T-helper 2 cell treated with Interferon-gamma antibody and Interleukin-4, amounts not matched to agents 100 ng/mL and 5 ng/mL, for 36 hours (primary cell): ENCODE data around the gene PEAK1. TPM values are rescaled to one million over a fixed set of nuclear protein-coding genes. Genes with fewer than 3 reads are reported as not detected.
"Not testable (repeated sequence)": the region's sequence is repeated elsewhere in the genome, so short reads cannot be mapped to it uniquely, and the experiment has no call there.

Experiments used
- intact Hi-C: fragments of 100-400 bp; cut with micrococcal nuclease; formaldehyde crosslinking; loops from one replicate; pipeline ENCODE4 v1.15.1; 2023
- total RNA-seq: library from RNA; stranded (reverse); gene quantifications from 2 replicates; pipeline ENCODE4 v1.2.3, GENCODE V29; 2022

Gene PEAK1
- total RNA-seq, 1 donor from 2014 or later: 16.6 TPM

DNA sequence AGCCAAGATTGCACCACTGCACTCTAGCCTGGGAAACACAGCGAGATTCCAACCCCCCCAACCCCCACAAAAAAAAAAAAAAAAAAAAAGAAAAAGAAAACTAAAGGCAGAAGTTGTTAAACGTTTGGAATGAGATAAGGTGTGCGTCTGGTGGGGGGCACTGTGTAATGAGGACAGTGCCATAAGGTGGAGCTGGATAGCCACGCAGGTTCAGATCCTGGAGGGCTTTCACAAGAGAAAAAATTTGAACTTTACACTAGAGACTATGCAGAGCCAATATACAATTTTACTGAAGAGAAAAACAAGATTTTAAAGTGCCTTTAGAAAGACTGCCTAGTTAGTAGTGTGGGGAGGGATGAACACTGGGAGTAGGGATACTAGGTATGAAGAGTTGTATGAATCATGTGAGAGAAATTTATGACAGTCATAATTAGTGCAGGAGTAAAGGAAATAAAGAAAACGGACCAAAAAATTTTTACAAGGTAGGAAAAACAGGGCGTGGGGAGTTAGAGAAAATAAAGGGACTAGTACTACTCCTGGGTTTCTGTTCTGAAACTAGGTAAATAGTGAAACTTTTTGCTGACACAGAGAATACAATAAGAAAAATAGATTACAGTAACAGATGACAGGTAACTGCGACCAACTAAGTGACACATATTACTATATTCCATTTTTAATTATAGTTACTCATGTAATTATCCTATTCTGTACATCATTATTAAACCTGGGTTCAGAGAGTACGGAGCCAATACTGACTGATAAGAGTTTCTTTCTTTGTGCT lies 108.1 kb downstream of the PEAK1 start:
- intact Hi-C loops: no loop called here

DNA sequence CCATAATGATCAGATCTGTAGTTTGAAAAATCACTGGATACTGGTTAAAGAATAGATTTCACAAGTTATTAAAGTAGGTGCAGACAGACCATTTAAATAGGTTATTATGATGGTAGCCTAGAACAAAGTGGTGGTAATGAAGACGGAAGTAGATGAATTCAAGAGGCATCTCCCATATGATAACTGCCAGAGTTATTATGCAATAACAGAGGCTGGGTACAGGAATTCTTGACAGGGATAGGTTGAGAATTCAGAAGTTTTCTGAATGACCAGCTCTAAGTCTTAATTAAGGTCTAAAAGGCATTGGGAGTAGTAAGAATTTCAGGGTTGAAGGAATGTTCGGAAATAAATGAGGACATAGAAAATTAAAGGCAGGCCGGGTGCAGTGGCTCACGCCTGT lies 108.9 kb downstream of the PEAK1 start:
- intact Hi-C loops: no loop called here

DNA sequence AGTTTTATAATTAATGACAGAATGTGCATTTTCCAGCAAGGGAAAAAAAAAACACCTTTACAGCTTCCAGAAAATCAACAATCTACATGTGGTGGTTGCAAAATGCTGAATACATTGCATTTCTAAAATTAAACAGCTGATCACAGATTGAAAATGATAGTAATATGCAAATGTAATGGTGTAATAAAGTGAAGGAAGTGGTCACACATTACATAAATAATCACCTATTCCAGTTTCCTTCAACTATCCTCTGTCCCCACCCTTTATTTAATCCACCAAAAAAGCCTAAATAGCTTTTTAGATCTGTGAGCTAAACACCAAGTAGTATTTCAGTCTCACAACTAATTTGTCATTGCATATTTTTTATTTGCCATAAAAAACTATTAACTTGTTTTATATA lies 110.5 kb downstream of the PEAK1 start:
- intact Hi-C loops: no loop called here

- intact Hi-C loops: no loop called here
These were observed 114.0 kb downstream of the PEAK1 start for GRCh38 chr15:77305953-77306352.

GRCh38 chr15:77296773-77297337 lies 123.0 kb downstream of the PEAK1 start:
- intact Hi-C loops: no loop called here

DNA sequence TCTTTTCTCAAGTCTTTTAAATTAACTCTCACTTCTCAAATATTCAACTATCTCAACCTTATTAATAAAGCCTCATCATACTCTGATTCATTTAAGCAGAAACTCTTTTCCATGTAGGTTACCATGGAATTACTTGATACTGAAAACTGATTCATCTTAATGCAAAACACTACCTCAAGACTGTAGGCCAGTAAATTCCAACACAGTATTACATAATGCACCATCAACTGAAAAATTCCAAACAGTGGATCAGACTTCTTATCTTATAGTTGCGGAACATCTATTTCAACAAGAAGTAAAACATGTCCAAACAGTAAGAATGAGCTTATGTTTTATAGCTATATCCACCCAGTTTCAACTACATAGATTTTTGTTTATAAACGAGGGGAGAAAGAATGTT lies 124.5 kb downstream of the PEAK1 start:
- intact Hi-C loops: no loop called here

- intact Hi-C loops: no loop called here
These were observed 126.8 kb downstream of the PEAK1 start for GRCh38 chr15:77292969-77293558.

DNA sequence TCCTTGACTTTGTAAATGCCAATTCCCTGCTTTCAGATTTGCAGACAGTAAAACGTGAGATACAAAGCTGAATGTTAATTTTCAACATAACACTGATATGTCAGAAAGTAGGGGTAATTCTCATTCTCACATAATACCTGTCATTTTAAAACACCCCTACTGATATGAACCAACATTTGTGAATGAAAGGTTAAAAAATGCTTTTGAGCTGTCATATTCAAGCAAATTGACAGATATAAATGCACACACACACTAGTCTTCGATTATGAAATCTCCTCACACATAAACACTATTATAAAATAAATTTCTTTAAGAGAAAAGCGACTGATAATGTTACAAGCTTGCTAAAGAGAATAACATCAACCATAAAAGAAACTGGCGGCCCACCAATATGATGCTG lies 128.8 kb downstream of the PEAK1 start:
- intact Hi-C loops: no loop called here

DNA sequence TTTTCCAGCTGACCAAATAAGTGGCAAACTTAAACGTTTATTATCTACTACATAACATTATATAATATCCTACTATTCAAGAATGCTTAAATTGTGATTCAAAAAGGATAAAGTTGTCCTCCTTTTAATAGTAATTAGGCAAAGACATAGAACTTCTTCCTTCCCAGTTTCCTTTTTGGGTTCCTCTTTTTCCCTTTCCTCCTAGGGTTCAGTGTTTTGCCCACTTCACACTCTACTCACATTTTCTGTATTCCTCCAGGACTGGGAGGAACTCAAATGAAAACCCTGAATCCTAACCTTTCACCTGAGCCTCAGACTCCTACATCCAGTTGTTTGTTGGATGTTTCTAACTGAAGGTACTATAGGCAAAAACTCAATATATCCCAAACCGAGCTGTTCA lies 132.5 kb downstream of the PEAK1 start:
- intact Hi-C loops: no loop called here

- intact Hi-C loops: no loop called here
These were observed 134.6 kb downstream of the PEAK1 start for GRCh38 chr15:77285057-77285997.

- intact Hi-C loops: no loop called here
These were observed 137.6 kb downstream of the PEAK1 start for GRCh38 chr15:77282333-77282732.

- intact Hi-C loops: no loop called here
These were observed 143.0 kb downstream of the PEAK1 start for GRCh38 chr15:77276943-77277342.

- intact Hi-C loops: no loop called here
These were observed 143.8 kb downstream of the PEAK1 start for GRCh38 chr15:77276096-77276495.

- intact Hi-C loops: not testable (repeated sequence)
These were observed 146.8 kb downstream of the PEAK1 start for GRCh38 chr15:77273136-77273535.

- intact Hi-C loops: no loop called here
These were observed 153.1 kb downstream of the PEAK1 start for GRCh38 chr15:77266708-77267386.

DNA sequence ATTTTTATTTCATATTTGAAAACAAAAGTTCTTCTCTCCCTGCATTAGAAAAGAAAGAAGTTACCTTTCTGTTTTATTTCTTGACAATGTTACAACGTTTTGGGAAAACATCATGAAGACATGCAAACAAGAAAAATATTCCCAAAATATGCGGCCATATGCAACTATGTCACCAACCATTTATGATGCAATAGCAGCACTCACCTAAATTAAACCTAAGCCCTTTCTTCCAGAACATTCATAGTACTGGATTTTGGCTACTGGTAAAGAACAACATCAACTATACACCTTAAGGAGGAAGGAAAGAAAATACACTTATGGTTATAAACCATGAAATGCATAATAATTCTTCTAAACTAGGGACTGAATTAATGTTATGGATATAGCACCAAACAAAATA lies 164.5 kb downstream of the PEAK1 start:
- intact Hi-C loops: no loop called here

- intact Hi-C loops: no loop called here
These were observed 168.2 kb downstream of the PEAK1 start for GRCh38 chr15:77251662-77252061.

- intact Hi-C loops: no loop called here
These were observed 172.8 kb downstream of the PEAK1 start for GRCh38 chr15:77247116-77247515.

DNA sequence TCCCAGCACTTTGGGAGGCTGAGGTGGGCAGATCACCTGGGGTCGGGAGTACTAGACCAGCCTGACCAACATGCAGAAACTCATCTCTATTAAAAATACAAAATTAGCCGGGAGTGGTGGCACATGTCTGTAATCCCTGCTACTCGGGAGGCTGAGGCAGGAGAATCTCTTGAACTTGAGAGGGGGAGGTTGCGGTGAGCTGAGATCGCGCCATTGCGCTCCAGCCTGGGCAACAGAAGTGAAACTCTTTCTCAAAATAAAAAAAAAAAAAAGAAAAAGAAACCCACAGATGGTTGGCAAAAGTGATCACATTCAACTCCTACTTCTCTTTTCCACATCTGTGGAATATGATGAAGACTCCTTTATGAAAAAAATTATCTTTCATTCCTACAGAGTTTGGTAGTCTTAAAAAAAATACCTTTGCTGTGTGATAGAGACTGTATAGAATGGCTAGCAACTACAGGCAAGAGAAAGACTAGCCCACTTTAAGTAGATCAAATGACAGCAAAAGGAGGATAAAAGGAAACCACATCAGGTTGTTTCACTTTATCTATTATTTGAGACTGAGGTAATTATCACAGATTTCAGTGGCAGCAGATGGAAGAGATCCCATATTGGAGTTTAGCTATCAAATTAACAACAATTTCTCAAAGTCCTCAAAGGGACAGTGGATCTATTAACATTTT lies 176.0 kb downstream of the PEAK1 start:
- intact Hi-C loops: no loop called here

DNA sequence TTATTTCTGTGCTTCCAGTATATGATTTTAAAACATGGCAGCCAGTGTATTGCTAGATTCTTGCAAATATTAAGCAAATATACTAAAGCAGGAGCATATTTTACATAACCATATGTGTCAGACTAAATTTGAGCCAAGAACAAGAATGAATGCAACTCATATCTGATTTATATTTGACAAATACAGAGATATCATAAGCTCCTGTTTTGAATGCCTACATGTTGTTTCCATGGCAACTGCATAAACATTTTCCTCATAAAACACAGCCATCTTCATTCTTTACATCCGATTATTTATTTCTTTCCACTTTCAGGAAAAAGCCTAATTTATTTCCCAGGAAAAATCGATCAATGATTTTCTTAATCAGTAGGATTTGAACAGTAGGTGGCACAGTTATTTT lies 176.8 kb downstream of the PEAK1 start:
- intact Hi-C loops: no loop called here
